Anterior cingulate cortex (tissue), 58 donors: ENCODE data around the gene RACK1.

Source experiments
- DNase-seq, 58 donors: peaks; one replicate each; lab custom pipeline; 2025; lab: John Stamatoyannopoulos, UW

The RACK1 gene

DNA sequence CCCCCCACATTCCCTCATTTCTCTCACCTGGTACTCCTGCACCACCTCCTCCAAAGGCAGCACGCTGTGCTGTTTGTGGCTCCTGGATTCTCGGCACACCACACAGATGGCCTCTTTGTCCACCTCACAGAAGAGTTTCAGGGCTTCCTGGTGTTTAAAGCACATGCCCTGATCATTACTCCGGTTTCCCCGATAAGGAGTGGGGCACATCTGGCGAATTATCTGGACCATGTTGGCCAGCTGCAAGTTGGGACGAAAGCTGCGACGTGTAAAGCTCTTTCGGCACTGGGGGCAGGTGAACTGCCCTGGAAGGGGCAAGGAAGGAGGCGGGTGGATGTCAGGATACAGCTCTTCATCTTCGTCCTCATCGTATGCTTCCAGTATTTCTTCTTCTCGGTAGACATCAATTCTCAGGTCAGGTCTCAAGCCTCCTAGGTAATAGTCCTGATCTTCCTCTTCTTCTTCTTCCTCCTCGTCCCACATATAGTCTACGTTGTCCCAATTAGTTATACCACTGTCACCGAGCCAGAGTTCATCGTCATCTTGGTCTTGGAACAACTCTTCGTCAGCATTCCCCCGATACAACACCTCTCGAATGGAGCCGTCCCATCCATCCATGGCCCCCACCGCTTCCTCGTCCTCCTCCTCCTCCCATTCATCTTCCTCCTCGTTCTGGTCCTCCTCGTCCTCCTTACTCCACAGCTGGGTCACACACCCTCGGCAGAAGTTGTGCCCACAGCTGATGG is 16.4 kb upstream of the RACK1 start:
- no peak for DNase-seq

DNA sequence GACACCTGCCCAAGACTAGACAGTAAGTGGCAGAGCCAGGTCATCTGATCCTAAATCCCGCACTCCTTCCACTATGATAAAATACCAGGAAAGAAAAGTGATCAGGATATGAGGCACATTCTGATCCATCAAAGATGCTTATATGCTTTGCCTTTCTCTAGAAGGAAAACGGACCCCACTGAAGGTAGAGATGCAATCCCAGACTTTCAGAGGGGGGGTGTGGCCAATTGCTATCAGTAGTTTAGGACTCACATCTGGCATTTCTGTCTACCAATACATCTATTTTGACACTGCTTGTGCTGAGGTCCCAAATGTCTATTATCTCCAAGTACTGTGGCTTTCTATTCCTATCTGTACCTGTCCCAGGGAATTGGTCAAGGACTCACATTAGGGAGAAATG is 15.6 kb upstream of the RACK1 start:
- no peak for DNase-seq

DNA sequence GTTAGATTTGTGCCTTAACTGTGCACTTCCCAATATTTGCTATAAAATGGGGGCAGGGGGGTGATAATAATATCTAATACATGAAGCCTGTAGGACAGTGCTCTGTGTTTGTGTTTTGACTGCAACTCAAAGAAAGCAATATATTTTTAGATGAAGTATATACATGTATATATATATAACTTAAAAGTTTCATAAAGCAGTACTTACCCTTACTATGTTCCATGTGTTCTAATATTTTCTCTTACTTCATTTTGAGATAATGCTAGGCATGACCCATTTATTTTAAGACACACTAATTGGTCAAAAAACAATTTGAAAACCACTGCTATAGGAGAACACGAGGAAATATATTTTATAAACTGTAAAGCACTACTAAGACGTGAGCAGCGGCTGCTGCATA is 14.9 kb upstream of the RACK1 start:
- no peak for DNase-seq

DNA sequence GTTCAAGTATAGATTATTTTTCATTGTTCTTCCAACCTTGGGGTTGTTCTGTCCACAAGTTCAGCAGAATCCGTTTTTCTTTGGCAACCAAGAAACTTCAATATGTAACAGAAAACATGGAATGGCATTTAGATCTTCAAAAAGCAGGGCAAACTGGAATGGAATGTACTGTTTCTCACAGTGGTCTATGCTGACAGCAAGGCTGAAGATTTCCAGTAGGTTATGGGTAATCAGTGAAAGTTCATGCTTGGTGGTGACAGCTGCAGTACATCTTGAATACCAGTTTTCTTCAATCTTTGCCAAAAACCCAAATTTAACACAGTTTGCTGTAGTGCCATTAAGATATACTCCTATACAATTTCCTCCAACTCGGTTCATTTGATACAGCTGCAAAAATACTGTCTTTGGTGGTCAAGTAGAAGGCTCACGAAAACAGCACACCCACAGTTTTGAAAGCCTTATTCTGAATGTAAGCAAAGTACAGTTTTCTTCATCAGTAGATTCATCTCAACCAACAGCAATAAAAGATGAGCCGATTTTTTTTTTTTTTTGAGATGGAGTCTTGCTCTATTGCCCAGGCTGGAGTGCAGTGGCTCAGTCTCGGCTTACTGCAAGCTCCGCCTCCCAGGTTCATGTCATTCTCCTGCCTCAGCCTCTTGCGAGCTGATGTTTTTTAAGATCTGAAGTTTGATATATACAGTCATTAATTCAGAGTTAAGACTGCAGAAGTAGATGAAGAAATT is 12.3 kb upstream of the RACK1 start:
- no peak for DNase-seq

DNA sequence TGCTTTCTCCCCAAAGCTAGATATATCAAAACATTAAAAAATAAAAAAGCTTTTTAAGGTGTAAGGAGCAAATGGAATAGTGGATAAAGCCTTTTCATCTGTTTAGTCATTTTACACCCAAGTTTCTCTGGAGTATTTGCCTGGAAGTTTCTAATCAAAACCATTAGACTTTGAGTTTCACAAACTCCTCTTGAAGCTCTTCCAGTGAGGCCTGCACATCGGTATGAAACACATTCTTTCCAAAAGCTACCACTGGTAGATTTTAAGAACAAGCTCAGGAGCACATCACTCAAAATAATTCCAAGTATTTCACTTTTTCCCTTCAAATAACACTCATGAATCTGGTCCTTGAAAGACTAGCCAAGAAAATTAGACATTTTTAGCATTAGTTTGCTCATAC is 11.6 kb upstream of the RACK1 start:
- no peak for DNase-seq

DNA sequence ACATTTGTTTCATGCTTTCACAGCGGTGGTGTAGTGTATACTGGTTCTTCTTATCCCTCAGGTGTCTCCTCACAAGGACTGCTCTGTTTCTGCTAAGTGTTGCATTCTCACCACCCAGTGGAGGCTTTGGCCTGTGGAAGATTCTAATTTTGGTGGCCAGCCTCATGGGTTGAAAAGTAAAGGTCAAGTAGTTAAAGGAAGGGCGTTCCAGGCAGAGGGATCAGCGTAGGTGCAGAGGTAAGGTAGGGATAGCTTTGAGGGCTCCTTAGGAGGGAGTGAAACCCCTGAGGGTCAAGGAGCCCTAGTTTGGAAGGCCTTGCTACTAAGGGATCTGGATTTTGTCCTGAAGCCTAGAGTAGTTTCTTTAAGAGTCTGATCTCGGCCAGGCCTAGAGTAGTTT is 4.6 kb upstream of the RACK1 start:
- DNase-seq, result no peak

DNA sequence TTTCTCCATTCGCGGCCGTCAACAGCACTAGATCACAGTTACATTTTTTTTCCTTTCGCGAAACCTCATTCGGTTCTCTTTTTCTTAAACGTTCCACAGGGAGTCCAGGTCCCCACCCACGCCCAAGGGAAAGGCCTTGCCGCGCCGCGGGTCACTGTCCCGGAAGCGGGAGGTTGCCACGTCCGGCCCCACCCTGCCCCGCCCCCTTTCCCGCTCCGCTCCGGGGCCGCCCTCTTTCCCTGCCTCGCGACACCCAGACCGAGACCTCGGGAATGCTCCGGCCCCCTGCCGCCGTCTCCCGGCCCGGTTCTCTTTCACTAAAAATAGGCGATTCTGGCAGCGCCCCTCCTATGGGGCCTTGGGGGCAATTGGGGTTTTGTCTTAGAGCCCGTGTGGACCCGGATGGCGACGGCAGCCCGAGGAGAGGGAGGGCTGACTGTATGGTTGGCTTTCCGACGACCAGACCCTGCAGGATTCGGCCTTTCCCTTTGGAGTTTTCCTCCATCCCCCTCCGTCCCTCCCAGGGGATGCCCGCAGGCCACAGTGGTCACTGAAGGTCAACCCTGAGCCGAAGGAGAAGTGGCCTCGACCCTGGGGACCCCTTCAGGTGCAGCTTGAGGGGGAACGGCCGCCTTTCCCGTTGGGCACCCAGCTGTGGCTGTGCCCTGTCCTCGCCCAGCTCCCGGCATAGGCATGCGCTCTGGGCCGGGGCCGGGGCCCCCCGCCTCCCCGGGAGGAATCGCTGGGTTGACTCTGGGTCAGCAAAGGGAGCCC is 2.8 kb upstream of the RACK1 start:
- DNase-seq, result no peak

DNA sequence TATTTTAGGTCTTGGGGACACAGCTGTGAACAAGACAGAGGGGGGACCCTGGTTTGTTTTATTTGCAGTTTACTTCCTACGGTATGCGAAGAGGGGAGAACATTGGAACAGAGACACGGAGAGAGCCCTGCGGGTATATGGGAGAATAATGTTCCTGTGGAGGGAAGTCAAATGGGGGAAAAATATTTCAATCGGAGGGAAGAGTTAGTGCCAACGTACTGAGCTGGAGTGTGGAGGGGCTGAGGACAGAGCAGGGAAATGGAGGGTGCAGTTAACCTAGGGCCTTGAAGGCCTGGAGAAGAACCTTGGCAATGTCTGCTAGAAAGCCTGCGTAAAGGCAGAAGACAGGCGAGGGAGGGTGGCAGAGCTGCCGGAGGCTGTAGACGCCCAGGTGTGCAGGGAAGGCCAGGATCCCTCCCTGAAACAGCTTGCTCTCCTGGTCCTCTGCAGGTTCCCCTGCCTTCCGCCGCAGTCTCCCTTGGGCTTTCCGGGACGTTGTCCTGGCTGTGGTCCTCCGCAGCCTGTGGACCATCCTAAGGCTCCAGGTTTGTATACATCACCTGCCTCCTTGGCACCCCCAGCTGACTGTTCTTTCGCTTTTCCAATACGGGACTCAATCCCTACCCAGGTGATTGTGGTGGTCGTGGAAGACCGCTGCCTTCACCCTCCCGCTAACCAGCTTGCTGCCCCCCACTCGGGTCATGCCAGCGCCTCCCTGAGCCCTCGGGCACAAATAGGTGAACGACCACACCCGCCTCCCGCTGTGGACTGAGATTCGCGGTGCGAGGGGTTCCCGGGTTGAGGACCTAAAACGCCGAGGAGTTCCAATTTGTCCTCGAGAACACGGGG is 1.9 kb upstream of the RACK1 start:
- no peak for DNase-seq

DNA sequence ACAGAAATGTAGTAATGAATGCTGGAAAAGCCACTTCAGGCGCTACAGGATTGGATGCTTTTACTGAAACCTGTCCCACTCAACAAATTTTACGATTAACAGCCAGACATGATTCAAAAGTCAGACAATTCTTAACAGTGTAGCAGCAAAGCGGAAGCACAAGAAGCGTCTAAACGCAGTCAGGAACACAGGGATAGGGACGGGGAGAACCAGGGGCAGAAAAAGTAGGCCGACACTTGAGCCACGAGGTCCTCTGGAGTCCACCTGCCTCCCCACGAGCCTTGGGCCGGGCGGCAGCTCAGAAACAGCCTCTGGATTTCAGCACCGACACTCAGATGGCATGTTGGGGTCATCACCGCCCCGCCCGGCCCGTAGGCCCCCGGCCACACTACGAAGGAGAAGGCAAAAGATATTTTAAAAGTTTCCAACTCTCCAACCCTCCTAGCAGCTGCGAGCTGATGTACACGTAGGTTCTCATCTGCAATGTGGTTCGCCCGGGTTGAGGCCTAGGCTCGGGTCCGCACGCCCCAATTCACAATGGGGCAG is 615 bp downstream of the RACK1 start:
- DNase-seq, result no peak

DNA sequence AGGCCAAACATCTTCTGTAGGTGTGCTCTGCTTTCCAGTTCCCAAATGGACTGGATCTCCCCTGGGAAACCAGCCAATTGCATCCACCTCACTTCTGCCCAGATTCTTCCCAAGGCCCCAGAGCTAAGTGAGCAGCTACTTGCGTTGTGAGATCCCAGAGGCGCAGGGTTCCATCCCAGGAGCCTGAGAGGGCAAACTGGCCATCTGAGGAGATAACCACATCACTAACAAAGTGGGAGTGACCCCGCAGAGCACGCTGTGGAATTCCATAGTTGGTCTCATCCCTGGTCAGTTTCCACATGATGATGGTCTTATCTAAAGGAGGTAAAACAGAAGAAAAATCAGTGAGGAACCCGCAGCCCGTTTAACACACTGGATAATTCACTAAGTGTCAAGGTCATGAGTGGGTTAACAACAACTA is 1.7 kb downstream of the RACK1 start:
- DNase-seq, result no peak

DNA sequence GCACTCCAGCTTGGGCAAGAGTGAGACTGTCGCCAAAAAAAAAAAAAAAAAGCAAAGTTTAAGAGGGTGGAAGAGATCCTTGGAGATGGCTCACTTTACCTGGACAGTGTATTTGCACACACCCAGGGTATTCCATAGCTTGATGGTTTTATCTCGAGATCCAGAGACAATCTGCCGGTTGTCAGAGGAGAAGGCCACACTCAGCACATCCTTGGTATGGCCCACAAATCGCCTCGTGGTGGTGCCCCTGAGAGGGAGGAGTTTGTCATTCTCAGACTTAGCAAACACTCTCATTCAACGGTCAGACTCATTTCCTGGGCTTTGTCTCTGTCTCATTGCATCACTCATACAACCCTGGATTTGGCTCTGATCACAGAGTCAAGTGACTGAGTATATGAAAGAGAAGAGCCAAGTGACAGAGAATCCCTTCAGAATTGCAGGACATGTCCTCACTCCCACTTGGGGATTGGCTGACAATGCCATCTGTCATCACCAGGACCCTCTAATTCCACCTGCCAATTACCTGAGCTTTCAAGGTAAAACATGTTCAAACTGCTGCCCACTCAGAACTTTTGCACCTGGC is 2.2 kb downstream of the RACK1 start:
- no peak for DNase-seq

DNA sequence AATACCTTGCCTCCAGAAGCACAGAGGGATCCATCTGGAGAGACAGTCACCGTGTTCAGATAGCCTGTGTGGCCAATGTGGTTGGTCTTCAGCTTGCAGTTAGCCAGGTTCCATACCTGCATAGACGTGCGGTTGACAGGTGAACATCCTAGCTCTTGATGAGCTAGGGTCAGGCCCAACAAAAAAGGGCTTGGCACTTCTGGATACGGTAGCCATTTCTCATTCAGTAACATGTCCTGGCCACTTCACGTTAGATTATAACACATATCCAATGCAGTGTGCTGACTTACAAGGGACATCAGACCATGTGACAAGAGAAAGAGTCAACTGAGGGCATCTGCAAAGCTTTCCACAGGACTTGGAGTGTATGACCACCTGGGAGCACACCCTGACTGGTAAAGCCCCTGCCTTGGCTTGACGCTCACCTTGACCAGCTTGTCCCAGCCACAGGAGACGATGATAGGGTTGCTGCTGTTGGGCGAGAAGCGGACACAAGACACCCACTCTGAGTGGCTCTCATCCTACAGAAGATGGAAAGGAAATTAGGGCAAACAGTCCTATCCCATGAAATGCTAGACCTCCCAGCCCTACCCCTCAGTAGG is 4.5 kb downstream of the RACK1 start:
- no peak for DNase-seq

DNA sequence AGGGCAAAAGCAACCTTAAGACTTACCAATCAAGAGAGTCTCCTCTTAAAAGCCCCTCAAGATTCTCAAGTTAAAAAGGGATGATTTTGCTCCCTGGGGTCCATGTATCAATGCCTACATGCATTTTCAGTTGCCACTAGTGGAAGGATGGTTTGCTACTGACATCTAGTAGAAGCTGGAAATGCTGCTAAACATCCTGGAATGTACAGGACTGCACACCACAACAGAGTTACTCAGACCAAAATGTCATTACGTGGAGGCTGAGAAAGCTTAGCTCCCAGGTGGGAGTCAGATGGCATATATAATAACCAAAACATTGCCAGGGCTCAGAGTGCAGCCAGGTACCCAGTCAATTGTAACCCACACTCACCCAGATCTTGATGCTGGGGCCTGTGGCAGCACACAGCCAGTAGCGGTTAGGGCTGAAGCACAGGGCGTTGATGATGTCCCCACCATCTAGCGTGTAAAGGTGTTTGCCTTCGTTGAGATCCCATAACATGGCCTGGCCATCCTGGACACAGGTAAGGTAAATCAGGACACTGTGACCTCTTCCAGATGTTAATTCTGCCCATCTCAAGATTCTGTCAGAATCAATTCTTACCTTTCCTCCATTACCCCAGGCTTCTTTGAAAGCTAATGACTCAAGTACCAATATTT is 5.8 kb downstream of the RACK1 start:
- DNase-seq, result no peak

DNA sequence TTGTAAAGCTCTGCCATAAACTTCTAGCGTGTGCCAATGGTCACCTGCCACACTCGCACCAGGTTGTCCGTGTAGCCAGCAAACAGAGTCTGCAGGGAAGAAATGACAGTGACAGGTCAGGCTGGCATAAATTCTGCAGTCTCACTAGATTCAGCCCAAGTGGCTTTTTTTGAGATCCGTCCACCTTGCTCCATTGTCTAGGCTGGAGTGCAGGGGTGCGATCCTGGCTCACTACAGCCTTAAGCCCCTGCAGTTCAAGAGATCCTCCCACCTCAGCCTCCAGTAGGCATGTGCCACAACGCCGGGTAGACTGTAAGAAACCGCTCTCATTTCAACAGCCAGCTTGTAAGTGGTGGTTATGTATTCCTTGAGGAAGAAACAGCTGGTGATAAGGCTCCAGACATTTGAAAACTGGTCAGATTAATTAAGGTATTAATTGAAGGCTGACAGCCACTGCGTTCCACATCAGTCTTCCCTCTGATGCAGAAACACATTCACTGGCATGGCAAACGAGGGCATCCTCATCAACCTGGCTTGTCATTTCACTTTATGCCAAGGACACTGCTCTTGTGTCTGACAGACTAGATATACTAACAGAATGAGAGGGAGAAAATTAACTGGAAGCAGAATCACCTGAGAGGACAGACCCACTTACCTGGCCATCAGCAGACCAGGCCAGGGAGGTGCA is 6.6 kb downstream of the RACK1 start:
- no peak for DNase-seq

DNA sequence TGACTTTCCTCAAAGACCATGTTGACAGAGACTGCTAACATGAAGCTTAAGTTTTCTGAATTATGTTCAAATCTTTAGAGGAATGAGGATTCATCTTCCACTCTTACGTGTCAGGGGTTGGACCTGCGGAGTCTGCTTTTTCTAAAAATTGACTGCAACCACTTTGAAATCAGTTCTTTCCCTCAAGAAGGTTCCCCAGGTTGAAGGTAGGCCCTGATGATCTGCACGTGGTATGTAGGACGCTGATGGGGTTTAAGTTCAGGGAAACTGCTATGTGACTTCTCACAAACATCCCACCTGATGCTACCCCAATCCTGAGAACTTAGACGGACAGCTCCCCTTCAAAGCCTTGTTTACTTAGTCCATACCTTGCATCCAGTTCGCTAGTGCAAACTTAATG is 7.2 kb downstream of the RACK1 start:
- DNase-seq, result no peak

DNA sequence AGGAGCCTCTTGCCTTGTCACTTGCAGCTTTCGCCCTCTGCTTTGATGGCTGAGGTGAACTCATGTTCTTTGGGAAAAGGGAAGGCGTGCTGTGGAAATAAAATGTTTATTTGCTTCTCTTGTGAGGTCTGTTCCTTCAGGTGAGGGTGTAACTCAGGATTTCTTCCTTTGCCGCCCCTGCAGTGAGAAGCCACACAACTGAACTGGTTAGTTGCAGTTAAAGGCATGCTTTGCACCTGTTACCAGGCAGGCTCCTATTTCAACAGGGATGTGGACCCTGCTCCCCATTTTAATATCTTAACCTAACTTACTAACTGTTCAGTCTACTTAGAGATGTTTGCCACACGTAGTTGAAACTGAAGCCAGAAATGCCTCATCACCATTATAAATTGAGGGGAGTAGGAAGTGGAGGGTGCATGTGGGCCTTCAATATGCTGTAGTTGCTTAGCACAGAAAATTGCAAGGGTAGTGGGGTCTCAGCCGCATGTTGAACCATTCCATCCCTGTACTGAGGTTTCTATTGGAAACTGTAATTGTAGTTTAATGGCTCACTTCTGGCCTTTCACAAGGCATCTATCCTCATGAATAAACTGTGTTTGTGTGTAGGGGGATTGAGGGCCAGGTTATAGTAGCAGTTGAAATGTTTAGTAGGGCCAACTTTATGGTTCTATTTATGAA is 7.9 kb downstream of the RACK1 start:
- no peak for DNase-seq

DNA sequence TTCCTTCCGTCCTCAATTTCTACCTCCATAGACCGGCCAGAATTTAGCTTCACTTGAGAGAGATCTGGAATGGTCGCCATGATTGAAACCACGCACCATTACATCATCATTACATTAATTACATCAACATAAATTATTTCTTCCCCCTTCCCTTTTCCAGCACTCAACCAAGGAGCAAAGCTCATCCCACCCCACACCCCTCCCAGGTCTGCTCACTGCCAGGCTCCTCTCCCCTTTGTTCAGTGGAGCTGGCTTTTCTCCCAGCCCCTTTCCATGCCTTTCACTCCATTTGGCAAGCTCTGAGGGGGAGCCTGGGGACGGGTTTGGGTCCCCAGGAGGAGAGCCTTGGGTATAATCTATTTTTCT is 8.4 kb downstream of the RACK1 start:
- DNase-seq, result no peak
